B cell (primary cell): ENCODE measurements around the gene HES1.

Experiments
- CTCF ChIP-seq: fragments of 200-600 bp; IDR thresholded peaks from one replicate; pipeline ENCODE4 v1.8.0; 2022; ENCODE audit warnings: antibody characterized with exemption, mild to moderate bottlenecking
- EZH2 ChIP-seq: IDR thresholded peaks from 2 replicates; pipeline ENCODE4 v1.6.1; 2012; ENCODE audit warnings: borderline replicate concordance, low read depth, mild to moderate bottlenecking, moderate library complexity, low read length; ENCODE audit not compliant: insufficient read depth, poor library complexity, severe bottlenecking

- no peak for TF ChIP-seq CTCF
- no peak for TF ChIP-seq EZH2
These were observed 2.2 kb upstream of the HES1 start for GRCh38 chr3:194133661-194134230.
